HS-5 (cell line): Measurements from ENCODE around the gene CD177.
"Not testable (repeated sequence)": the region's sequence is repeated elsewhere in the genome, so short reads cannot be mapped to it uniquely, and the experiment has no call there.

Experiments
- DNase-seq: peaks from one replicate; pipeline ENCODE4 v3.0.0-alpha.2; 2012; ENCODE audit warnings: low read depth

The CD177 gene

DNA sequence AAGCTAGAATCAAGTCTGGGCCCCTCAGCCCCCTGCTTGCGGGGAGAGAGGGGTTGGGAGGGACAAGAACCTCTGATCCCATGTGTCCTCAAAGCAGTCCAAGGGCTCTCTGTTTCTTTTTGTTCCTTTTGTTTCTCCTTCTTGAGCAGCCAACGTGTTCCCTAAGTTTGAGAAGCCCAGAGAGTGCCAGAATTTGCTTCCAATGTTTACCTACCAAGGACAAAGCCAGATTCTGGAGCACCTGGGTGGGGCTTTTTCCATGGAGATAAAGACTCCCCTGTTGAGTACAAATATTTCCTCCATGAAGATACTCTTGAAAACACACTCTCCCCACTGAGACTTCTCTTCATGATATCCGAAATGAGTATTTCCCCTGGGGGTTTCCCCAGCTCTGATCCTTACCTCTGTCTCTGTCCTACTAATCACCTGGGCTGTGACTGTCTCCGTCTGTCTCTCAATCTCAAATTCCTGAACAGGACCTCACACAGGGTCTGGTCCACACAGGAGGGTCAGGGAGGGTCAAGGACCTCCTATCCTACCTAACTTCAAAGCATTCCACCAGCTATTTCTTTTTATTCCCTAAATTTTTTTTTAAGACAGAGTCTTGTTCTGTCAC lies 27.4 kb downstream of the CD177 start:
- DNase-seq = no peak

DNA sequence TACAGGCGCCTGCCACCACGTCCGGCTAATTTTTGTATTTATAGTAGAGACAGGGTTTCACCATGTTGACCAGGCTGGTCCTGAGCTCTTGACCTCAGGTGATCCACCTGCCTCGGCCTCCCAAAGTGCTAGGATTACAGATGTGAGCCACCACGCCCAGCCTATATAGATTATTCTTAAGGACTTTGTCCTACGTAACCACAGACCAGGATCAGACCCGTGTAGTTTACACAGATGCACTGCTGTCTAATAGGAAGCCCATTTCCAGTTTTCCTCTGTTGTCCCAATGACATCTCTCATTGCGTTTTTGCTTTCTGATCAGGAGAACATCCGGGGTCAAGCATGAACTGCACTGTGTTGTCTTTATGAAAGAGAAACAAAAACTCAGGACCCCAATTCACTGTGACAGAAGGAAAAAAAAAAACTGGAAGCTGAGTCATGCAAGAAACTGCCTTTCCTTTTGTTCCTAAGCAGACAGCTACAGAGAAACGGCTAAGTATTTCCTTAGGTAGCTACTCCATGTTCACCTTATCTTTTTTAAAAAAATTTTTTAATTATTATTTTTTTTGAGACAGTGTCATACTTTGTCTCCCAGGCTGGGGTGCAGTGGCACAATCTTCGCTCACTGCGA lies 29.2 kb downstream of the CD177 start:
- DNase-seq = not testable (repeated sequence)

DNA sequence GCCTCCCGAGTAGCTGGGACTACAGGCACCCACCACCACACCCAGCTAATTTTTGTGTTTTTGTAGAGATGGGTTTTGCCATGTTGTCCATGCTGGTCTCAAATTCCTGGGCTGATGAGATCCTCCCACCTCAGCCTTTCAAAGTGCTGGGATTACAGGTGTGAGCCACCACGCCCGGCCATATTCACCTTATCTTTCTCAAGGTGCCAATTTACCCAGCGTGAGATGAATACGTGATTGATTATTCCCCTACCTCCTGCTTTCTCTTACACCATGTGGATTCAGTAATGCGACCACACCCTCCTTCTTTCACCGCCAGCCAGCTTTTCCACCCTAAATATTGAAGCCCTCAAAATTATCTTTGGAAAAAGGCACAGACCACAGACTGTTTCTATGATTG lies 29.8 kb downstream of the CD177 start:
- not testable (repeated sequence) for DNase-seq

DNA sequence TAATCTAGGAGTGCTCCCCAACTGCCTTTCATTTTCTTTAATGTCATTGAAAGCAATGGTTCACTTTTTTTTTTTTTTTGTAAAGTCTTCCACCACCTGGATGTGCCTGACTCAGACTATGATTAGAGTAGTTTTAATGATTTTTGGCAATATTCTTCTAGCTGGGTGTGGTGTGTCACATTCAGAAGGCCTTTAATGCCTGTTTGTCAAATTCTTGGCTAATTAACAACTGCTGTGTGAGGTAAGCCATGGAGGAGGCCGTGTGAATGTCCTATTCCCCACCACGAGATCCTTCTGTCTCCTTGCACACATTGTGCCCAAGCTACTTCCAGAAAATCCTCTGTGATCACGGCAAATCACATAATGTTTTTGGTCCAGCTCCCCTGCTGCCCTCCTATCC lies 30.3 kb downstream of the CD177 start:
- DNase-seq = not testable (repeated sequence)

DNA sequence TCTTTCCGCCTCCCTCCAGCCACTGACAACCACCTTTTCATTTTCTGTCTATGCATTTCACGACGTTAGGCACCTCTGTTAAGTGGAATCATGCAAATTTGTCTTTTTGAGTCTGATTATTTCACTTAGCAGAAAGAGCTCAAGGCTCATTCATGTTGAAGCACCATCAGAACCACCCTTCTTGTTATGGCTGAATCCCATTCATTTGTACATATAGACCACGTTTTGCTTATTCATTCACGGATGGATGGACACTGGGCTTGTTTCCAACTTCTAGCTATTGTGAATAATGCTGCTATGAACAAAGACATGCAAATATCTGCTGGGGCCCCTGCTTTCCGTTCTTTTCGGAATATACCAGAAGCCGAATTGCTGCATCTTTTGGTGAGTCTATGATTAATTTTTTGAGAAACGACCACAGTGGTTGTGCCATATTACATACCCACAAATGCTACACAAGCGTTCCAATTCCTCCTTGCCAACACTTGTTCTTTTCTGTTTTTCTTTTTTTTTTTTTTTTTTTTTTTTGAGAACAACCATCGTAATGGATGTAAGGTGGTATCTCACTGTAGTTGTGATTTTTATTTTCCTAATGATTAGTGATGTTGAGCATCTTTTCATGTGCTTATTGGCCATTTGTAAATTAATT lies 37.5 kb downstream of the CD177 start:
- not testable (repeated sequence) for DNase-seq

DNA sequence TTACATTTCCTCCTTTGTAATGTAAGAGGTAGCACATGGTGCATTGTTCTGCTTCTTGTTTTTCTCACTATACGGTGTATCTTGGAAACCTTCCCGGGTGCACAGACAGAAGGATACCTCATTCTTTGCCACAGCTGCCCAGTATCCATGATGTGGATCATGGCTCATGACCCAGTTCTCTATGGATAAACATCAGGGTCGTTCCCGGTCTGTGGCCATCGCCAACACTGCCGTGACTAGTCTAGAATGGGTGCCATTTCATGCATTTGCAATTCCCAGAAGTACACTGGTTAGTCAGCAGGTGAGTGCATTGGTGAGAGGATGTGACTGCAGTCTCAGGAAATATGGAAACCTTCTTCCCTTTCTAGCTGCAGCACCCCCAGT lies 38.1 kb downstream of the CD177 start:
- not testable (repeated sequence) for DNase-seq

DNA sequence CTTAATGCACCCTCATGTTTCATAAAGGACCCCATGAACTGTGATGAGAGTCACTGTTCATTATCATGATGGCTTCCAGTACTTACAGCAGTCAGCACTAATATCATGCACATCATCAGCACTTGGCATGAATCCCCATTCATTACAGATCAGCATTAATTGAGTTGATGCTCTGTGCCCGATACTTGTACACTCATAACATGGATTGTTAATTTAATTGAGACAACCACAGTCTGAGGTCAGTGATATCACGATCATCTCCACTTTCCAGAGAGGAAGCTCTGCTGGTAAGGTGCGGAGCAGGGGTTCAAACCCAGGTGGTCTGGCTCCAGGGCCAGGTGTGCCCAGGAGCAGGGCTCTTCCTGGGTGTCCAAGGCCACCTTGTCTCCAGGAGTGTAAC lies 40.0 kb downstream of the CD177 start:
- not testable (repeated sequence) for DNase-seq

DNA sequence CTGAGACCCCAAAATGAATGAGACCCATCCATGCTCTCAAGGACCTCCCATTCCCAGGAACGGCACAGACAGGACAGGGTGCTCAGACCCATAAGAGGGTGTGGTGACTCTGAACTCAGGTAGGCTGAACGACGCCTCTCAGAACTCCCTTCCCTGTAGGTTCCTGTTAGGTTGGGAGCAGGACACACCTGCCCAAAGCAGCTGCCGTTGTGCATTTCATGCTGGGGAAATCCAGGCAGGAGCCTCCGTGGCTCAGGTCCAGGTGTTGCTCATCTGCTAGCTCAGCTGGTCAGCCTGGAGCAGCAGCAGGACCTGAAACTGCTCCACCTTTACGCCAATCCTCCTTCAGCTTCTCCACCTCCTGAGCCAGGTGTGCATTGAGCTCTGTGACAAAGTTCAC lies 42.1 kb downstream of the CD177 start:
- DNase-seq = no peak

DNA sequence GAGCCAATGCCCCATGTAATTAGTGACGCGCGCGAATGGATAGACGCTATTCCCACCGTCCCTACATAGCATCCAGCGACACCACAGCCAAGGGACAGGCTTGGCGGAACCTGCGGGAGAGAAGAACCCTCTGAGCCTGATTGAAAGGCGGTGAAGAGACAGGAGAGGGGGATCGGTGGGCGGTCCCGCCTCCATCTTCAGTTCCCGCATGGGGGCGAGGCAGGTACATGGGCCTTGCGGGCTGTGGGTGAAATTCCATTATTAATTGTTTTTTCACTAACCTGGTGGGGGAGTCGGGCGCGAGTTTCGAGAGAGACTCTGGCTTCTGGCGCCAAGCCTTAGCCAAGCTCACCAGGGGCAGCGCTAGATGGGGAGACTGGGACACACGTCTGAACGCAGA lies 52.8 kb downstream of the CD177 start:
- DNase-seq = no peak

DNA sequence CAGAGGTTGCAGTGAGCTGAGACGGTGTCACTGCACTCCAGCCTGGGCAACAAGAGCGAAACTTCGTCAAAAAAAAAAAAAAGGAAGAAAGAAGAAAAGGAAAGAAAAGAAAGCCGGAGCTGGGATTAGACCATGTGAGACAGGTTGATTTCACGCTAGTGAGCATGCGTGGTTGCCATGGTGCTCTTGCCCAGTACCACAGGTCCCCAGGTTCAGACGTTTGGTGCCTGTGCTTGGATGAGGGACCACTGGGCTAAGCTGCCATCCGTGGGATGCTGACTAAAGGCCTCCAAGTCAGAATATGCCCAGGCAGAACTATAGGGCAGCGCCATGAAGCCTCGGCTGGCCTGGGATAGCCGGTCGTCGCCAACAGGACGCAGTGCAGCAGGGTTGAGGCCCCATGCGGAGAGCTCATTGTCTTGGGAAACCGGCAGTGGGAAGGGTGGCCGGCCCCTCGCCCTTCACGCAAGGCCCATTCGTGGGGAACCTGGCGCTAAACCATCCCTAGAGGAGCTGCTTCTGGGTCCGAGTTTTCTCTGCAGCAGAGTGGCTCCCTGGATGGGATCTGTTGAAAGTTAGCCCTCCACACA lies 54.0 kb downstream of the CD177 start:
- no peak for DNase-seq

DNA sequence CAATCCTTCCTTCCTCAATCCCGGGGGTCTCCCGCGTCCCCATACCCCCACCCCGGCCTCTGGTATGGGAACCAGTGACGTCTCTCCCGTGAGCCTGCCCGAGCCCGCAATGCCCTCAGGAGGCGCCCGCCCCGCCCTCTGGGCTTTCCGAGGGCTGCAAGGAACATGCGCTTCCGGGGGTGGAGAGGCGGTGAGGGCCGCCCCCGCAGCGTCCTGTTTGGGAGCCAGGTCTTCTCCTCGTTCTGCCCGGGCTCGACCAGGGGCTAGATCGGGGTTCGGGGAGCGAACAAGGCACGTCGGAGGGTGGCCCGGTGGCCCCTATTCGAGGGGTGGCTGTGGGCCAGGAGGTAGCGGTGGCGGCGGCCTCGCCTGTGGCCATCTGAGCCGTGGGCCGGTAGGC lies 54.6 kb downstream of the CD177 start:
- DNase-seq = no peak

DNA sequence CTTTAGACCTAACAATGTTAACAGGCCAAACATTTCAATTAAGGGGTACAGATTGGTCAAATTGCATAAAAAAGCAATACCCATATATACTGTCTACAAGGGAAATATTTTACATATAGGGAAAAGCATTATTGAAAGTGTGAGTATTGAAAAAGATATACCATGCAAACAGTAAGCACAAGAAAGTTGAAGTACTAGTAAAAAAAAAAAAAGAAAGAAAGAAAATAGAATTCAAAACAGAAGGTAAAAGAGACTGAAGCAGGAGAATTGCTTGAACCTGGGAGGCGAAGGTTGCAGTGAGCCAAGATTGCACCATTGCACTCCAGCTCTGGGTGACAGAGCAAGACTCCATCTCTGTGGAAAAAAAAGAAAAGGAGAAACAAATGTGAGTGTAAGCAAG lies 55.9 kb downstream of the CD177 start:
- no peak for DNase-seq

DNA sequence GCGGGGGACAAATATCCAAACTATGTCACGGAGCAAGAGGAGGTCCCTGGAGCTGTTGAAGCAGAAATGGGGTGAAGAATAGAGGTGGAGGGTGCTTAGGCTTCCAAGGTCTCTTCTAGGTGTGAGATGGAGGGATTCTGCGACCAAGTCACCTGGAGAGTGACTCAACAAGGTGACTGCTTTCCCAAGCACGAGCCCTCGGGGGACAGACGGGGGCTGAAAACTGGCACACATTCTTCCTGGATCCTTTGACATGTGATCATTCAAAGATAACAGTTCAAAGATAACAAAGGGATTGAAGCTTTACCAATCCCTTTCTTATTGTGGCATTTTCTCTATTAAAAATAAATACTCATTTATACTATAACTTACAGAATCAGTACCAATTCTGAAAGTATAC lies 59.0 kb downstream of the CD177 start:
- DNase-seq = no peak
